ENCODE measurements around the gene ZNF746. TPM values are rescaled to one million over a fixed set of nuclear protein-coding genes. Genes with fewer than 3 reads are reported as not detected.

Gene ZNF746
- polyA plus RNA-seq, 1 donor = 13.1 TPM

- Histone ChIP-seq H3K9me3 (ENCODE audit: control insufficient read depth, low read depth, low read length) (no peaks in the 10 kb centered on the region), H3K4me1 (ENCODE audit: control insufficient read depth, insufficient read depth, low read length) (peaks cover 6% of the 10 kb centered on the region), H3K27ac (ENCODE audit: low read length) (no peak overlapping the region), H3K27me3 (ENCODE audit: control insufficient read depth, insufficient read depth, low read length) (peaks cover 7% of the 10 kb centered on the region), H3K4me3 (ENCODE audit: low read length) (peak overlapping the region; percentile 23), H3K36me3 (ENCODE audit: control insufficient read depth, insufficient read depth, low read length) (peaks cover 20% of the 10 kb centered on the region)
- DNase-seq = peak in 1 of 2 donors; percentile 37
- no CpG with 5 or more reads among the region's 145 CpGs for WGBS (ENCODE audit: insufficient coverage, low lambda C conversion rate)
Observed at GRCh38 chr7:149459540-149460452, 37.8 kb downstream of the ZNF746 start.

GRCh38 chr7:149459201-149459539 is 38.4 kb downstream of the ZNF746 start:
- DNase-seq = no peak
- no CpG with 5 or more reads among the region's 17 CpGs for WGBS (ENCODE audit: insufficient coverage, low lambda C conversion rate)
- H3K4me1 ChIP-seq (ENCODE audit: control insufficient read depth, insufficient read depth, low read length) = peaks cover 6% of the 10 kb centered on the region
- H3K36me3 ChIP-seq (ENCODE audit: control insufficient read depth, insufficient read depth, low read length) = peaks cover 26% of the 10 kb centered on the region
- H3K4me3 ChIP-seq (ENCODE audit: low read length) = no peak overlapping the region
- H3K9me3 ChIP-seq (ENCODE audit: control insufficient read depth, low read depth, low read length) = no peaks in the 10 kb centered on the region
- H3K27me3 ChIP-seq (ENCODE audit: control insufficient read depth, insufficient read depth, low read length) = peaks cover 3% of the 10 kb centered on the region
- no peak overlapping the region for H3K27ac ChIP-seq (ENCODE audit: low read length)

GRCh38 chr7:149458235-149458634 is 39.4 kb downstream of the ZNF746 start:
- Histone ChIP-seq H3K4me1 (ENCODE audit: control insufficient read depth, insufficient read depth, low read length) (peaks cover 6% of the 10 kb centered on the region), H3K27me3 (ENCODE audit: control insufficient read depth, insufficient read depth, low read length) (peaks cover 3% of the 10 kb centered on the region), H3K36me3 (ENCODE audit: control insufficient read depth, insufficient read depth, low read length) (peaks cover 35% of the 10 kb centered on the region), H3K4me3 (ENCODE audit: low read length) (no peak overlapping the region), H3K27ac (ENCODE audit: low read length) (no peak overlapping the region), H3K9me3 (ENCODE audit: control insufficient read depth, low read depth, low read length) (no peaks in the 10 kb centered on the region)
- no peak for DNase-seq
- no CpG with 5 or more reads among the region's 3 CpGs for WGBS (ENCODE audit: insufficient coverage, low lambda C conversion rate)

- H3K9me3 ChIP-seq (ENCODE audit: control insufficient read depth, low read depth, low read length) = no peaks in the 10 kb centered on the region
- DNase-seq = no peak
- no peak overlapping the region for H3K27ac ChIP-seq (ENCODE audit: low read length)
- peaks cover 37% of the 10 kb centered on the region for H3K36me3 ChIP-seq (ENCODE audit: control insufficient read depth, insufficient read depth, low read length)
- peaks cover 3% of the 10 kb centered on the region for H3K27me3 ChIP-seq (ENCODE audit: control insufficient read depth, insufficient read depth, low read length)
- H3K4me3 ChIP-seq (ENCODE audit: low read length) = no peak overlapping the region
- no CpG with 5 or more reads among the region's 1 CpG for WGBS (ENCODE audit: insufficient coverage, low lambda C conversion rate)
- H3K4me1 ChIP-seq (ENCODE audit: control insufficient read depth, insufficient read depth, low read length) = peaks cover 6% of the 10 kb centered on the region
Observed at GRCh38 chr7:149457766-149458165, 39.8 kb downstream of the ZNF746 start.

- Histone ChIP-seq H3K36me3 (ENCODE audit: control insufficient read depth, insufficient read depth, low read length) (peaks cover 41% of the 10 kb centered on the region), H3K9me3 (ENCODE audit: control insufficient read depth, low read depth, low read length) (no peaks in the 10 kb centered on the region), H3K4me3 (ENCODE audit: low read length) (no peak overlapping the region), H3K27me3 (ENCODE audit: control insufficient read depth, insufficient read depth, low read length) (no peaks in the 10 kb centered on the region), H3K4me1 (ENCODE audit: control insufficient read depth, insufficient read depth, low read length) (peaks cover 6% of the 10 kb centered on the region), H3K27ac (ENCODE audit: low read length) (no peak overlapping the region)
- DNase-seq = no peak
- WGBS (ENCODE audit: insufficient coverage, low lambda C conversion rate) = 83% methylated on average over 1 of the region's 11 CpGs
Observed at GRCh38 chr7:149456506-149457421, 40.8 kb downstream of the ZNF746 start.

- Histone ChIP-seq H3K27ac (ENCODE audit: low read length) (no peak overlapping the region), H3K4me1 (ENCODE audit: control insufficient read depth, insufficient read depth, low read length) (peaks cover 3% of the 10 kb centered on the region), H3K4me3 (ENCODE audit: low read length) (no peak overlapping the region), H3K27me3 (ENCODE audit: control insufficient read depth, insufficient read depth, low read length) (no peaks in the 10 kb centered on the region), H3K9me3 (ENCODE audit: control insufficient read depth, low read depth, low read length) (no peaks in the 10 kb centered on the region), H3K36me3 (ENCODE audit: control insufficient read depth, insufficient read depth, low read length) (peaks cover 49% of the 10 kb centered on the region)
- WGBS (ENCODE audit: insufficient coverage, low lambda C conversion rate) = 100% methylated on average over 4 of the region's 24 CpGs
- no peak for DNase-seq
Observed at GRCh38 chr7:149455175-149455950, 42.2 kb downstream of the ZNF746 start.

GRCh38 chr7:149454750-149455149 is 42.9 kb downstream of the ZNF746 start:
- WGBS (ENCODE audit: insufficient coverage, low lambda C conversion rate) = no CpG with 5 or more reads among the region's 5 CpGs

GRCh38 chr7:149454006-149454405 is 43.6 kb downstream of the ZNF746 start:
- no CpG with 5 or more reads among the region's 10 CpGs for WGBS (ENCODE audit: insufficient coverage, low lambda C conversion rate)
- H3K27me3 ChIP-seq (ENCODE audit: control insufficient read depth, insufficient read depth, low read length) = no peaks in the 10 kb centered on the region
- H3K36me3 ChIP-seq (ENCODE audit: control insufficient read depth, insufficient read depth, low read length) = peaks cover 63% of the 10 kb centered on the region
- H3K9me3 ChIP-seq (ENCODE audit: control insufficient read depth, low read depth, low read length) = no peaks in the 10 kb centered on the region
- H3K4me3 ChIP-seq (ENCODE audit: low read length) = no peak overlapping the region
- H3K27ac ChIP-seq (ENCODE audit: low read length) = no peak overlapping the region
- peaks cover under 1% of the 10 kb centered on the region for H3K4me1 ChIP-seq (ENCODE audit: control insufficient read depth, insufficient read depth, low read length)
- DNase-seq = no peak

More at GRCh38 chr7:149454750-149455149, 42.9 kb downstream of the ZNF746 start:
- Histone ChIP-seq H3K27me3 (ENCODE audit: control insufficient read depth, insufficient read depth, low read length) (no peaks in the 10 kb centered on the region), H3K4me3 (ENCODE audit: low read length) (no peak overlapping the region), H3K27ac (ENCODE audit: low read length) (no peak overlapping the region), H3K4me1 (ENCODE audit: control insufficient read depth, insufficient read depth, low read length) (peaks cover 3% of the 10 kb centered on the region), H3K36me3 (ENCODE audit: control insufficient read depth, insufficient read depth, low read length) (peaks cover 55% of the 10 kb centered on the region), H3K9me3 (ENCODE audit: control insufficient read depth, low read depth, low read length) (no peaks in the 10 kb centered on the region)
- DNase-seq = no peak

GRCh38 chr7:149450821-149451220 is 46.8 kb downstream of the ZNF746 start:
- Histone ChIP-seq H3K36me3 (ENCODE audit: control insufficient read depth, insufficient read depth, low read length) (peaks cover 74% of the 10 kb centered on the region), H3K27ac (ENCODE audit: low read length) (no peak overlapping the region), H3K4me3 (ENCODE audit: low read length) (no peak overlapping the region), H3K9me3 (ENCODE audit: control insufficient read depth, low read depth, low read length) (no peaks in the 10 kb centered on the region), H3K27me3 (ENCODE audit: control insufficient read depth, insufficient read depth, low read length) (no peaks in the 10 kb centered on the region), H3K4me1 (ENCODE audit: control insufficient read depth, insufficient read depth, low read length) (no peaks in the 10 kb centered on the region)
- no peak for DNase-seq
- no CpG with 5 or more reads among the region's 10 CpGs for WGBS (ENCODE audit: insufficient coverage, low lambda C conversion rate)

- no peak for DNase-seq
- Histone ChIP-seq H3K4me3 (ENCODE audit: low read length) (no peak overlapping the region), H3K9me3 (ENCODE audit: control insufficient read depth, low read depth, low read length) (no peaks in the 10 kb centered on the region), H3K27me3 (ENCODE audit: control insufficient read depth, insufficient read depth, low read length) (no peaks in the 10 kb centered on the region), H3K27ac (ENCODE audit: low read length) (no peak overlapping the region), H3K4me1 (ENCODE audit: control insufficient read depth, insufficient read depth, low read length) (no peaks in the 10 kb centered on the region), H3K36me3 (ENCODE audit: control insufficient read depth, insufficient read depth, low read length) (peaks cover 71% of the 10 kb centered on the region)
- WGBS (ENCODE audit: insufficient coverage, low lambda C conversion rate) = 100% methylated on average over 1 of the region's 6 CpGs
Observed at GRCh38 chr7:149449897-149450296, 47.7 kb downstream of the ZNF746 start.

Measured in large intestine (tissue), 3 donors.